Measurements from ENCODE around the gene FTCDNL1. TPM values are rescaled to one million over a fixed set of nuclear protein-coding genes. Genes with fewer than 3 reads are reported as not detected.

FTCDNL1 gene
- total and polyA plus RNA-seq, 4 donors, result 2.1 to 5.3 (median 4.1) TPM

DNA sequence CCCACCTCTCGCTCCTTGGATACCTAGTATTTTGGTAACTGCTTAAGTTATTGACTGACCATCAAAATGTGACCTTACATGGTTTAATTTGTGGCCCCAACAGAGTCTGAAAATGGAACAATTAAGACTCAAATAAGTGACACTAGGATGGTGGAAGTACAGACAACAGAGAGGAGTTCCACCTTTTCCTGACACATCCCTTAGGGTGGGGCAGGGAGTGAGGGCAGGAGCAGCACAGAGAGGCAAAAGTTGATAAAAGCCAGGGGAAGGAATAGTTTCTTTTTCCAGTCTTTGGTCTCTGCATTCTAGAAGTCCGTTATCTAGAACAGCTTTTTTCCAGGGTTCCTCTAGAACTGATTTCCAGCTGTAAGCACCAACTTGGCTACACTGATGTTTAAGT lies 32.2 kb downstream of the FTCDNL1 start:
- H3K4me3 ChIP-seq (ENCODE audit: low read depth in 1 of 3, low read length in 3 of 3), result no peak overlapping the region
- no peak for DNase-seq (ENCODE audit: low spot score)
- H3K9ac ChIP-seq (ENCODE audit: low read depth in 1 of 2, low read length in 2 of 2), result no peak overlapping the region
- no peak overlapping the region for H3K27ac ChIP-seq (ENCODE audit: low read depth in 1 of 2, low read length in 2 of 2)
- WGBS, result 92% methylated on average over 2 of the region's 2 CpGs
- no peaks in the 10 kb centered on the region for H3K9me3 ChIP-seq (ENCODE audit: control insufficient read depth in 4 of 4, low read length in 3 of 4)
- H3K27me3 ChIP-seq (ENCODE audit: control insufficient read depth in 4 of 4, insufficient read depth in 4 of 4, low read length in 3 of 4), result no peaks in the 10 kb centered on the region
- TF ChIP-seq SP1 (IDR thresholded peaks at IDR 0.05) (no peak), RAD21 (IDR thresholded peaks at IDR 0.05) (no peak), NR2F2 (IDR thresholded peaks at IDR 0.05) (no peak), YY1 (IDR thresholded peaks at IDR 0.05) (no peak), EGR1 (IDR thresholded peaks at IDR 0.05; ENCODE audit: low read depth in 2 of 2) (no peak), FOXA1 (IDR thresholded peaks at IDR 0.05) (no peak)
- TF ChIP-seq, protein P1, sequence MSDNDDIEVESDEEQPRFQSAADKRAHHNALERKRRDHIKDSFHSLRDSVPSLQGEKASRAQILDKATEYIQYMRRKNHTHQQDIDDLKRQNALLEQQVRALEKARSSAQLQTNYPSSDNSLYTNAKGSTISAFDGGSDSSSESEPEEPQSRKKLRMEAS (IDR thresholded peaks at IDR 0.05), result no peak
- TF ChIP-seq, protein P2, sequence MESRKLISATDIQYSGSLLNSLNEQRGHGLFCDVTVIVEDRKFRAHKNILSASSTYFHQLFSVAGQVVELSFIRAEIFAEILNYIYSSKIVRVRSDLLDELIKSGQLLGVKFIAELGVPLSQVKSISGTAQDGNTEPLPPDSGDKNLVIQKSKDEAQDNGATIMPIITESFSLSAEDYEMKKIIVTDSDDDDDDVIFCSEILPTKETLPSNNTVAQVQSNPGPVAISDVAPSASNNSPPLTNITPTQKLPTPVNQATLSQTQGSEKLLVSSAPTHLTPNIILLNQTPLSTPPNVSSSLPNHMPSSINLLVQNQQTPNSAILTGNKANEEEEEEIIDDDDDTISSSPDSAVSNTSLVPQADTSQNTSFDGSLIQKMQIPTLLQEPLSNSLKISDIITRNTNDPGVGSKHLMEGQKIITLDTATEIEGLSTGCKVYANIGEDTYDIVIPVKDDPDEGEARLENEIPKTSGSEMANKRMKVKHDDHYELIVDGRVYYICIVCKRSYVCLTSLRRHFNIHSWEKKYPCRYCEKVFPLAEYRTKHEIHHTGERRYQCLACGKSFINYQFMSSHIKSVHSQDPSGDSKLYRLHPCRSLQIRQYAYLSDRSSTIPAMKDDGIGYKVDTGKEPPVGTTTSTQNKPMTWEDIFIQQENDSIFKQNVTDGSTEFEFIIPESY (IDR thresholded peaks at IDR 0.05), result no peak
- peaks cover 0 to 6% (median 0%) of the 10 kb centered on the region in 4 donors for H3K4me1 ChIP-seq (ENCODE audit: control insufficient read depth in 4 of 4, insufficient read depth in 4 of 4, low read length in 3 of 4)
- H3K36me3 ChIP-seq (ENCODE audit: control insufficient read depth in 4 of 4, insufficient read depth in 3 of 4, low read depth in 1 of 4, low read length in 3 of 4), result no peaks in the 10 kb centered on the region

DNA sequence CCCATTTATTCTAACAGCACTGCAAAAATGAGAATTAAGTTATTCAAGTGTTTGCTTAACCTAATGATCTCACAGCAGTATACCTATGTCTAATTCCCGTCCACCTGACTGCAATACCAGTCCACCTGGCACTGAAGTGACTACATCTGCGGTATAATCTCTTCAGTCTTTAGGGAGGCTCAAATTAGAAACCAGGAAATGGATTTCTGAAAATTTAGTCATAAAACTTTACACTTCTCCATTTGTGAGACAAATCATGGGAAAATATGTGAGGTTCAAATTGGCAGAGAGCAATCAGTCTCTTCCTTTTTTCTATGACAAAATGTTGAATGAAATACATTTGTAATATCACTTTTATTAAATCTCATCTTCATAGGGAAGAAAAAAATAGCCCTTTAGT lies 33.0 kb downstream of the FTCDNL1 start:
- Histone ChIP-seq H3K27me3 (ENCODE audit: control insufficient read depth in 4 of 4, insufficient read depth in 4 of 4, low read length in 3 of 4) (no peaks in the 10 kb centered on the region), H3K4me3 (ENCODE audit: low read depth in 1 of 3, low read length in 3 of 3) (no peak overlapping the region), H3K36me3 (ENCODE audit: control insufficient read depth in 4 of 4, insufficient read depth in 3 of 4, low read depth in 1 of 4, low read length in 3 of 4) (no peaks in the 10 kb centered on the region), H3K9ac (ENCODE audit: low read depth in 1 of 2, low read length in 2 of 2) (no peak overlapping the region), H3K4me1 (ENCODE audit: control insufficient read depth in 4 of 4, insufficient read depth in 4 of 4, low read length in 3 of 4) (peaks cover 0 to 6% (median 0%) of the 10 kb centered on the region in 4 donors), H3K27ac (ENCODE audit: low read depth in 1 of 2, low read length in 2 of 2) (no peak overlapping the region), H3K9me3 (ENCODE audit: control insufficient read depth in 4 of 4, low read length in 3 of 4) (no peaks in the 10 kb centered on the region)
- WGBS, result 74% methylated on average over 2 of the region's 2 CpGs
- no peak for DNase-seq (ENCODE audit: low spot score)
- TF ChIP-seq SP1 (IDR thresholded peaks at IDR 0.05) (no peak), NR2F2 (IDR thresholded peaks at IDR 0.05) (no peak)

DNA sequence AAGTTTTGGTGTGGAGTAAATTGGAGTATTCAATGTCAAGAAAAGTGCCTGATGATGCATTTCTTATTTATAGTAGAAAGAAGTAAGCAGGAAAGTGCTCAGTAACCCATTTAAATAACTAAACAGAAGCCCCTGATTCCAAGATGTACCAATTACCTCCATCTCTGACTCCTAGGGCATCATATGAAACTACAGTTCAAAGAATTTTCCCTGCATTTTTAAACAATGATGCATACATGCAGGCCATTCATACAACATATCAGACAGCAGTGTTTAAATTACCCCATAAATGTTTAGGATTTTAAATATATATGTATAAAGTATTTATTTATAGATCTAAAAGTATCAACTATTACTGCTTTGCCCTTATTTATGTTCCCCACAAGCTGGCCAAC lies 36.2 kb downstream of the FTCDNL1 start:
- Histone ChIP-seq H3K9ac (ENCODE audit: low read depth in 1 of 2, low read length in 2 of 2) (no peak overlapping the region), H3K9me3 (ENCODE audit: control insufficient read depth in 4 of 4, low read length in 3 of 4) (no peaks in the 10 kb centered on the region), H3K36me3 (ENCODE audit: control insufficient read depth in 4 of 4, insufficient read depth in 3 of 4, low read depth in 1 of 4, low read length in 3 of 4) (peaks cover 0 to 3% (median 0%) of the 10 kb centered on the region in 4 donors), H3K27ac (ENCODE audit: low read depth in 1 of 2, low read length in 2 of 2) (no peak overlapping the region), H3K4me1 (ENCODE audit: control insufficient read depth in 4 of 4, insufficient read depth in 4 of 4, low read length in 3 of 4) (peaks cover 0 to 6% (median 0%) of the 10 kb centered on the region in 4 donors), H3K4me3 (ENCODE audit: low read depth in 1 of 3, low read length in 3 of 3) (no peak overlapping the region), H3K27me3 (ENCODE audit: control insufficient read depth in 4 of 4, insufficient read depth in 4 of 4, low read length in 3 of 4) (no peaks in the 10 kb centered on the region)
- no peak for DNase-seq (ENCODE audit: low spot score)
- no peak for TF ChIP-seq GABPA (IDR thresholded peaks at IDR 0.05 in 1 of 2, conservative IDR thresholded peaks at IDR 0.05 in 1 of 2)
- TF ChIP-seq YY1 (IDR thresholded peaks at IDR 0.05), result no peak
- TF ChIP-seq RXRA (IDR thresholded peaks at IDR 0.05), result no peak
- TF ChIP-seq, protein P3, sequence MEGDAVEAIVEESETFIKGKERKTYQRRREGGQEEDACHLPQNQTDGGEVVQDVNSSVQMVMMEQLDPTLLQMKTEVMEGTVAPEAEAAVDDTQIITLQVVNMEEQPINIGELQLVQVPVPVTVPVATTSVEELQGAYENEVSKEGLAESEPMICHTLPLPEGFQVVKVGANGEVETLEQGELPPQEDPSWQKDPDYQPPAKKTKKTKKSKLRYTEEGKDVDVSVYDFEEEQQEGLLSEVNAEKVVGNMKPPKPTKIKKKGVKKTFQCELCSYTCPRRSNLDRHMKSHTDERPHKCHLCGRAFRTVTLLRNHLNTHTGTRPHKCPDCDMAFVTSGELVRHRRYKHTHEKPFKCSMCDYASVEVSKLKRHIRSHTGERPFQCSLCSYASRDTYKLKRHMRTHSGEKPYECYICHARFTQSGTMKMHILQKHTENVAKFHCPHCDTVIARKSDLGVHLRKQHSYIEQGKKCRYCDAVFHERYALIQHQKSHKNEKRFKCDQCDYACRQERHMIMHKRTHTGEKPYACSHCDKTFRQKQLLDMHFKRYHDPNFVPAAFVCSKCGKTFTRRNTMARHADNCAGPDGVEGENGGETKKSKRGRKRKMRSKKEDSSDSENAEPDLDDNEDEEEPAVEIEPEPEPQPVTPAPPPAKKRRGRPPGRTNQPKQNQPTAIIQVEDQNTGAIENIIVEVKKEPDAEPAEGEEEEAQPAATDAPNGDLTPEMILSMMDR (IDR thresholded peaks at IDR 0.05; ENCODE audit: low read depth, low read length, missing input control), result no peak
- TF ChIP-seq TAF1 (conservative IDR thresholded peaks at IDR 0.05), result no peak
- TF ChIP-seq, protein P1 (IDR thresholded peaks at IDR 0.05), result no peak
- no peak for TF ChIP-seq HNF4G (IDR thresholded peaks at IDR 0.05)
- no peak for TF ChIP-seq HNF4A (conservative IDR thresholded peaks at IDR 0.05)
- TF ChIP-seq RAD21 (IDR thresholded peaks at IDR 0.05), result no peak
- no peak for TF ChIP-seq SP1 (IDR thresholded peaks at IDR 0.05)

Measured in liver (tissue), 9 donors.